ENCODE data around the gene ANKRD55.
A peak's percentile ranks its signal among the peaks of the same experiment; 100 is the strongest.
"Not testable (repeated sequence)": the region's sequence is repeated elsewhere in the genome, so short reads cannot be mapped to it uniquely, and the experiment has no call there.

Gene ANKRD55

DNA sequence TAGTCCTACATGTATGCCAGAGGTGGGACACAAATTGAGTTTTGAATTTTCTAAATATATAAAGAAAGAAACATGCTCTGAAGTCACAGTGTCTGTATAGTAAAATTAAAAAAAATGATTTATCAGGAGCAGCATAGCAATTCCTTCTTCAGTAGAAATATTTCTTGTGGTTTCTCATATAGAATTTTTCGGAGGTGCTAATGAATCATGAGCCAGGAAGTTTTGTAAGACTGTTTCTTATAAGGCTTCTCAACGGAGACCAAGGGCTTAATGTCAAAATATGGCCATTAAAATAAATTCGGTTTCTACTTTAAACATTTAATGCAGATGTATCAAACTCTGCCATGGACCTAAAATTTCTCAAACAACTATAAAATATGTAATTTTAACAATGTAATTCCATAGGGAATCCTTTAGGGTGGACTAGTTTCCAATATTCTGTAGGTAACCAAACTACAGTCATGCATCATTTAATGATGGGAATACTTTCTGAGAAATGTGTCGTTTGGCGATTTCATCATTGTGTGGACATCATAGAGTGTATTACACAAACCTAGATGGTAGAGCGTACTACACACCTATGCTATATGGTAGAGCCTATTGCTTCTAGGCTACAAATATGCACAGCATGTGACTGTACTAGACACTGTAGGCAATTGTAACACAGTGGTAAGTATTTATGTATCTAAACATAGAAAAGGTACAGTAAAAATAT, 66.3 kb downstream of the ANKRD55 start:
- DNase-seq, result no peak

DNA sequence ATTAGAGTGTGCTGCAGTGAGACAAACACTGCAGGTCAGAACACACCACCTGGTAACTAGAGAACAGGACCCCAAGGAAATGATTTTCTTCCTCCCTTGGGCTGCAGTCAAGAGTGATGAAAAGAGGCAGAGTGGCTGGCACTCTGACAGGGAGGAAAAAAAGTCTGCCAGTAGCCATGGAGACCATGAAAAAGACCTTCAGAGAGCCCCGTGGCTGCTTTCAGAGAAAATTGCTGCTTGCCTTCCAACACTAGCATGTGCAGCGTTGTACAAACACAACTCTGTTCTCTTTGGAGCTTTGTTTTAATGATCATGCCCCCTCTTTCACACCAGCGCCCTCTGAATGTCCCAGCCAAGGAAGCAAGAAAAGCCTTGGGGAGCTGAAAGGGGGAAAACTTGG, 68.8 kb downstream of the ANKRD55 start:
- peak; percentile 44 for DNase-seq

DNA sequence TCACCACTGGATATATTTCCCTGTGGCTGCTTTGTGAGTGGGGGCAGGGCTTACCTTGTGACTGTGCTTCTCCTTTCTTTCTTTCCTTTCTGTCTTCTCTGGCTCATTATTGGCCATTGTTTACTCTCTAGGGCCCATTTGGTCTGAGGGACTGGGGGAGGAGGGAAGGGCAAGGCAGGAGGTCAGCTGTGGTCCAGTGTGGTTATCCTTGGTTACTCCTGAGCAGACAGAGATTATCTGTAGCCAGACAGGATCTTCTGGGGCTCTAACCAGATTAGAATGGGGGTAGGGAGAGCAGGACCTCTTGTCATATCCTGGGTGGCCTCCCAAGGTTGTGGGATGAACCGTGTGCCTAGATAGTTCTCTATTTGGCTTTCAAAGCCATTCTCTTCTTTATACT, 71.2 kb downstream of the ANKRD55 start:
- no peak for DNase-seq

DNA sequence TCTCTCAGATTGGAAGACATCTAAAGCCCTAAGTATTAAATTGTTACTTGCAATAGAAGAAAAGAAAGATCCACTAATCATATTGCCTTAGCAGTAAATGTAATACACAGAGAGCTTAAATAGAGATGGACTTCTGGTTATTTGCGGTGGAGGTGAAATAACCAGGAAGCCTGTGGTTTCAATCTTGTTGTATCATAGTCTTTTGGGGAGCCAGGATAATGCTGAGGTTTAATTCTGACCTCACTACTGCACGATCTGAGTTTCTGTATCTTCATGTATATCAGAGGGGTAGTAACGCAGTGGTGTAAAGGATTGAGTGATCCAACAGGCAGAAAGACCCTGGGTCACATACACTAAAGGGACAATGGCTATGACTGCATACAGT, 71.7 kb downstream of the ANKRD55 start:
- no peak for DNase-seq

DNA sequence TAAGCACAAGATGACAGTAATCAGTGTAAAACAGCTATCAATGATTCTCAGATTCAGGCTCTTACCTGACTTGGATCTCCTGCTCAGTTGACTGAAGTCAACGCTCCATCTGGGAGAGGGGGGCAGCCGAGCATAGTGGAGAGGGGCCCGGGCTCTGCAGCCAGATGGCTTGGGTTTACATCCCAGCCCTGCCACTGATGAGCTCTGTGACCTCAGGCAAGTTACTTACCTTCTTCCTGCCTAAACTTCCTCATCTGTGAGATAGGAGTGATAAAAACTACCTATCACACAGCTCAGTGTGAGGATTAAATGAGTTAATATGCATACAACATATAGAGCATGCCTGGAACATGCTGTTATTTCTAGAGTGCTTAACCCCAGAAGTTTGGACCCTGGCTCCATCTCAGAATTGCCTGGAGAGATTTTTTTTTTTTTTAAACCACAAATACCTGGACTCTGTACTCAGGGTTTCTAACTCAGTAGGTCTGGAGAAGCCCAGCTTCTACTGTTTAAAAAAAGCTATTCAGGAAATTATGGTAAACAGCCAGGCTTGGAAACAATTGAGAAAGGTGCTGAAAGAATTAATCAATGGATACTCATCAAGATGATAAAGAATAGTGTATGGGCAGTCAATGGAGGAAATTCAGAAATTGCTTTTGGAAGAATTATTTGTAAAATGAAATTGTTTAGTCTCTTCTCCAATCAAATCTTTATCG, 72.2 kb downstream of the ANKRD55 start:
- DNase-seq, result no peak

DNA sequence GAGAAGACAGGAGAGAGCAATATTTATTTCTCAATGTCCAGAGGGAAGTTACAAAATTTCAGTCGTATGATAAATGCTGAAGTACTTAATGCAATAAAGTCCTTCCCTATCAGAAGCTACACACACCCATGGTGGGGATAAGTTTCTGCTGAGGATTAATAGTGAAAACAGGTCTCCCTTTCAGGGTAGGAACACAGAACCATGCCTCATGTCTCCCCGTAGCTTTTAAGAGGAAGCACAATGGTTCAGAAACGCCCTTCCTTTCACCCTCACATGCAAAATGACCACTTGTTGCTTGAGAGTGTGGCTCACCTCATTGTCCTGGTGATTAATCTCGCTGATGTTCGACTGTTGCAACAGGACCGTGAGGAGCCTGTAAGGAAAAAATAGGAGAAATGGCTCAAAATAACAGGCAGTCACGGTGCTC, 73.6 kb downstream of the ANKRD55 start:
- no peak for DNase-seq

DNA sequence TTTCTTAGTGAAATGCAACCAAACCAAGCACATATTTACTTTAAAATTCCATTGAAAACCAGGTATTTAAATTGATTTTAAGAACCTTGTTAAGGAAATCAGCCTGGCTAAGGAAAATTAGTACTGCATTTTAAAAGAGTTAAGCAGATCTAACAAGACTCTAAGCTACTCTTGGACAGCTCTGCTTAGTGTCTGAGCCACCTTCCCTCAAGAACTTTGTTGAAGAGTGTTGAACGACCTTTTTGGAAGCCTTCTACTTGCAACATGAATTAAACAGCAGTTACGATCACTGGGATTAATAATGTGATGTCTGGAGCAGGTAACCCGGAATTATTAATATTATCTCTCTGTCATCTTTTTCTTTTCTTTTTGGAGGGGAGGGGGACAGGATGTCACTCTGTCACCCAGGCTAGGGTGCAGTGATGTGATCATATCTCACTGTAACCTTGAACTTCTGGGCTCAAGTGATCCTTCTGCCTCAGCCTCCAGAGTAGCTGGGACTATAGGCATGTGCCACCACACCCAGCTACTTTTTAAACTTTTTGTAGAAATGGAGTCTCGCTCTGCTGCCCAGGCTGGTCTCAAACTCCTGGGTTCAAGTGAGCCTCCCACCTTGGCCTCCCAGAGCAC, 74.7 kb downstream of the ANKRD55 start:
- no peak for DNase-seq

DNA sequence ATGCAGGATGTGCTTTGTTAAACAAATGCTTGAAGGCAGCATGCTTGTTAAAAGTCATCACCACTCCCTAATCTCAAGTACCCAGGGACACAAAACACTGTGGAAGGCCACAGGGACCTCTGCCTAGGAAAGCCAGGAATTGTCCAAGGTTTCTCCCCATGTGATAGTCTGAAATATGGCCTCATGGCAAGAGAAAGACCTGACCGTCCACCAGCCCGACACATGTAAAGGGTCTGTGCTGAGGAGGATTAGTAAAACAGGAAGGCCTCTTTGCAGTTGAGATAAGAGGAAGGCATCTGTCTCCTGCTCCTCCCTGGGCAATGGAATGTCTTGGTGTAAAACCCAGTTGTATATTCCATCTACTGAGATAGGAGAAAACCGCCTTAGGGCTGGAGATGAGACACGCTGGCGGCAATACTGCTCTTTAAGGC, 75.9 kb downstream of the ANKRD55 start:
- not testable (repeated sequence) for DNase-seq

DNA sequence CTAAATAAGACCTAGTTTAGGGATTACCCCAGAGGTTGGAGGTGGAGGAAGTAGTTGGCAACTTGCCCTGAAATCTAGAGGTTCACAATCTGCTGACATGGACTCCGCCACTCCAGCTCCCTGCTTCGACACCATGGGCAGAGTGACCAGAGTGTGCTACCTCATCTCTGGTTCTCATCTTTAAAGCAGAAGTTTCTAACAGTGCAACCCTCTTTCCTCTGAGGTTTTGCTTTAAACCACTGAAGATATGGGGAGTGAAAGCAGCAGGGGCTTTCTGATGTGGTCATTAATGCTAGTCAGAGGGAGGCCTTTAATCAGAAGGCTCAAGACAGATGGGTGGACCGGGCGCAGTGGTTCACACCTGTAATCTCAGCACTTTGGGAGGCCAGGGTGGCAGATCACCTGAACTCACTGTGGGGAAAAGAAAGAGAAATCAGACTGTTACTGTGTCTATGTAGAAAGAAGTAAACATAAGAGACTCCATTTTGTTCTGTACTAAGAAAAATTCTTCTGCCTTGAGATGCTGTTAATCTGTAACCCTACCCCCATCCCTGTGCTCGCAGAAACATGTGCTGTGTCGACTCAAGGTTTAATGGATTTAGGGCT, 76.4 kb downstream of the ANKRD55 start:
- not testable (repeated sequence) for DNase-seq

DNA sequence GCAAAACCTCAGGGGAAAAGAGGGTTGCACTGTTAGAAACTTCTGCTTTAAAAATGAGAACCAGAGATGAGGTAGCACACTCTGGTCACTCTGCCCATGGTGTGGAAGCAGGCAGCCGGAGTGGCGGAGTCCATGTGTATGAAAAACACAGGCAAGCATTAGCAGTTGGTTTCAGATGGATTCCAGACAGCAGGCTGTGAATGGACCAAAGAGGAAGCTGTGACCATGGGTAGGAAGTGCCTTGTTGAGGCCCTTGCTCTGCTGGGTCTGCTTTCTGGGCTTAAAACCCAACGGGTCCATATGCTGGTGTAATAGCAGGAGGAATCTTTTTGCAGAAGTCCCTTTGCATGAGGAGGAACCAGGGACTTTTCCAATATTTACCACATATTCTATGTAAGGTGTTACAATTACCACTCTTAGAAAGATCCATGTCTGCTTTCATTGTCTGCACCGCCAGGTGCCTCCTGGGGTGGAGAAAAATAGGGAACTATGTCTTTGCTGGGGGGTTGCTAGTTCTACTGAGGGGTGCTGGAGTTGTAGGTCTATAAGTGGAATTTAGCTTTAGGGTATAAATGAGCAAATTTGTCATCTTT, 77.0 kb downstream of the ANKRD55 start:
- DNase-seq, result no peak

DNA sequence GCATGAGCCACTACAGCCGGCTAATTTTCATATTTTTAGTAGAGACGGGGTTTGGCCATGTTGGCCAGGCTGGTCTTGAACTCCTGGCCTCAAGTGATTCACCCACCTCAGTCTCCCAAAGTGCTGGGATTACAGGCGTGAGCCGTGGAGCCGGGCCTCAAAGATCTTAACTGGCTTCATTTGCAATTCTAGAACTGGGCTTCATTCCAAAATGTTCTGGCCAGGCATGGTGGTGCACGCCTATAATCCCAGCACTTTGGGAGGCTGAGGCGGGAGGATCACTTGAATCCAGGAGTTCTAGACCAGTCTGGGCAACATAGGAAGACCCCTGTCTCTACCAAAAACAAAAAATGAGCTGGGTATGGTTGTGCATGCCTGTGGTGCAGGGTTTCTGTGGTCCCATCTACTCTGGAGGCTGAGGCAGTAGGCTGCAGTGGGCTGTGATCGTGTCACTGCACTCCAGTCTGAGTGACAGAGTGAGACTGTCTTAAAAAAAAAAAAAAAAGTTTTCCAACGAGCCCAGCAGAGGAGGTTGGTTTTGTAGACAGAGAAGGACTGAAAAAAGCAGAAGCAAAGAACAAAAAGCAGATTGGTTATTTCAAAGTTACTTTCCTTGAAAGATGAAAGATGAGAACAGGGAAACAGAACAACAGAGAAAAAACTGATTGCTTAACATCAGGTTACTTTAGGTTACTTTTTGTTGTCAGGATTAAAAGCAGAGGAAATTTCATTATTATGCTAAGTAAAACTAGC, 78.2 kb downstream of the ANKRD55 start:
- DNase-seq, result no peak

DNA sequence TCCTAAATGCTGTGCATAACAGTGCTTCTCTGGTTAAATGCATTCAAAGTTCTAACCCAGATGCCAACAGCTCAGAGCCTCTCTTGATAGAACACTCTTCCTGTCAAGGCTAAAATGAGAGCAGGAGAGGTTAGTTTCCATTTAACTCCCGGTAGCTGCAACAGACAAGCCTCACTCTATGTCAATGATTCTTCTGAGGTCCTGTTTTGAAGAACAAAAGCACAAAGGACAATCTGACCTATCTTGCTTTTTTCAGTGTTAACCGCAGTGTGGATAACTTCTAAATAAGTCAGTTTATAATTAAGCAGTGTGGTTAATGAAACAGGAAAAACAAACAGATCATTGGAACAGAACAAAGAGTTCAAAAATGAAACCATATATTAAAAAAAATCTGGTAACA, 80.7 kb downstream of the ANKRD55 start:
- DNase-seq, result no peak

DNA sequence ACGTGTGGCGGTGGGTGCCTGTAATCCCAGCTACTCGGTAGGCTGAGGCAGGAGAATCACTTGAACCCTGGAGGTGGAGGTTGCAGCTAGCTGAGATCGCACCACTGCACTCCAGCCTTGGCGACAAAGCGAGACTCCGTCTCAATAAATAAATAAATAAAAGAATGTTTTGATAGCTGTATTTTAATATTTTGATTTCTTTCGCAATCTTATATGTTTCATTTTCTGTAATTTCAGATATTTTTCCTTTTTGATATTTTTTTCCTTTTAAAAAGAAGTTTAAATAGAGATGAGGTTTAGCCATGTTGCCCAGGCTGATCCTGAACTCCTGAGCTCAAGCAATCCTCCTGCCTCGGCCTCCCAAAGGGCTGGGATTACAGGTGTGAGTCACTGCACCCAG, 82.4 kb downstream of the ANKRD55 start:
- DNase-seq, result not testable (repeated sequence)

DNA sequence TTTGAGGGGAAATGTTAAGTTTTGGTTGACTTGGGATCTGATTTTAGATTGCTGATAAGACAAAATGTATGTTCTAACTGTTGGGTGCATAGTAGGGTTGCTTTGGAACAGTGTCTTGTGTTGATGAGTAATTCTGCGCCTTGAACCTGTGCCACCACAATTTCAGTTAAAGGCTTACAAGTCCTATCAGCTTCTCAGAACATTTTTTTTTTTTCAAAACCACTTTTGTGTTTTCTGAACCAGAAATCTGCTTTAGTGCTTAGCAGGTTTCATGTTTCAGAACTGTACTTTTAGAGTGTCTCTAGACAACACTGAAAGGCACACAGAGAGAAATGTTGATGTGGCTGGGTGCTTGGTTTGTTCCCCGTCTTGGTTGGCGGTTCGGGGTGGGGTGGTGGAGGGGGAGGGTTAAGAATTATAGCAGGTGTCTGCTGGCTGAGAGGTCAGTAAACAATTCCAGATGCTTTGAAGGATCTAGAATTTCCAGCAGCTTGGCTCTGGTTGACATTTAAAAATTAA, 84.6 kb downstream of the ANKRD55 start:
- DNase-seq, result peak; percentile 34

DNA sequence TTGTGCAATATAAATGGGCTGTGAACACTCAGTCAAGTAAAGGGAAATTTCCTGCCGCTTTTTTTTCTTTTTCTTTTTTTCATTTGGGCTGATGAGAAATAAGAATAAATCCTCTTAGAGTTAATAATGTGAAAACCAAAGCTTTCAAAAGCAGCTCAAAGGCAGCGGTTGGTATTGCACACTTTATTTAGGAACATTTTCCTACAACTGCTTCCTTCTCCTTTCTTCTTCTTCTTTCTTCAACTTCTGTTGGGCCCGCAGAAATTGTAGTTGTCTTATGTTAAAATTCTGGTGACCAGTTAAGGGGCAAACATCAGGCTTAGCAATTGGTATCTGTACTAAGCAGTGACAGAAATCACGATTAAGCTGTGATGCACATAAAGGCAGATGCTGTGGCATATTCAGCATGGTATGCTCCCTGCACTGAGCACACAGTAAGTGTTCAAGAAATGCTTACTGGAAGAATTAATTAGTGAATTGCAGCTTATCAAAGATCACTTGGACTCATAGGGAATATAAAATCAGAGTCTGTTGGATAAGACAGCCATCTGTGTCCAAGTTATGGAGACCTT, 85.4 kb downstream of the ANKRD55 start:
- no peak for DNase-seq

DNA sequence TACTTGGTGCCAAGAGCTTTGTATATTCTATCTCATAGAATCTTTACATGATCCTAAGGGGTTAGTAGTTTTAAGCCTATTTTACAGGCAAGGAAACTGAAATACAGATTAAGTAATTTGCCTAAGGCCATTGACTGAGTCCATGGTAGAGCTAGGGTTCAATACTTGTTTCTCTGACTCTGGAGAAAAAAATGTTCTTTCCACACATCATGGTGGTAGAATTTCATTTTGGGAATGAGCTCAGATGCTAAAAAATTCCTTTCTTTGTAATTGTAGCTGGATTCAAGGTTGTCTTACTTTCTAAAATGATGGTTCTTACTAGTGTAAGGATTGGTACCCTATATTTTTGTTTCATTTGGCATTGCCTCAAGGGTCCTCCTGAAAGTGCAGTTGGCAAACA, 86.0 kb downstream of the ANKRD55 start:
- no peak for DNase-seq

DNA sequence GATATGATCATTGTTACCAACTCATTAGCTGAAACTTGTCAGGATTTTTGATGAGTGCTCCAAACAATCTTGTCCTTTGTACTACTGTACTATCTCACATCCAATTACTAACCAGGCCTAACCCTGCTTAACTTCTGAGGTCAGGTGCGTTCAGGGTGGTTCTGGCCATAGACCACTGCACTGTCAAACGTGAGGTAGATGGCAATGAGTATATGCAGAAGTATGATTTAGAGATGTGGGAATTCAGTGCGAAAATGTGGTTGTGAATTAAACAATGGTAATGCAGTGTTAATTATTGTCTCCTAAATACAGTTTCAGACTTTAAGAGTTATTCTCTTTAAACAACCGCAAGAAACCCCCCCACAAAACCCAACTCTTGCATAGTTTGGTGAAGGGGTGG, 86.5 kb downstream of the ANKRD55 start:
- no peak for DNase-seq

DNA sequence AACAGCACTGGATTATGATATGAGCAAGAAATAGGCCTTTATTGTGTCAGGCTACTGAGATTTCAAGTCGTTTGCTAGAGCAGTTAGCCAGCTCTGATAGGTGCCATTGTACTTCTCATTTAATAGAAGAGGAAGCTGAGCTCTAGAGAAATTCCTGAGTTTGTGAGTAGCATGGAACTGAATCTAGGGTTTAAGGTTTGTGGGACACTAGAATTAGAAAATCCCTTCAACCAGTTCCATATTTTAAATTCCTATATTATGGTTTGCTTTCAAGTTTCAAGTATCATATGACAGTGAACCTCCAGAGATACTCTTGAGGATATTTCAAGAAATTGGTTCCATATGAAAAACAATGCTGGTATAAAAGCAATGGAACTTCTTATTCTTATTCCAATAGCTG, 87.6 kb downstream of the ANKRD55 start:
- DNase-seq, result no peak

DNA sequence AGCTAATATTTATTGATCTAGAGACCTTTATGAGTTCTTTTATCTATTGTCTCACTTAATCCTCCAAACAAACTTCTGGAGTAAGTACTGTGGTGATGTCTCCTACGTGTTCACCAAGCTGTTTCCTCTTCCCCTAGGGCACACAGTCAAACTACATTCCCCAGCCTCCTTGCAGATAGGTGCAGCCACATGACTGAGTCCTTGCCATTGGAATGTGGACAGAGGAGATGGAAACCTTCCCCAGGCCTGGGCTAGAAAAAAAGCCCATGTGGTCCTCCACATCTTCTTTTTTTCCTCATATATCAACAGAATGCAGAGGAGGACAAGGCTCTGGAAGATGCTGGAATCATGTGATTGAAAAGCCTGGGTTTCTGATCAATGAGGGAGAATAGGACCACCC, 88.0 kb downstream of the ANKRD55 start:
- DNase-seq, result no peak

DNA sequence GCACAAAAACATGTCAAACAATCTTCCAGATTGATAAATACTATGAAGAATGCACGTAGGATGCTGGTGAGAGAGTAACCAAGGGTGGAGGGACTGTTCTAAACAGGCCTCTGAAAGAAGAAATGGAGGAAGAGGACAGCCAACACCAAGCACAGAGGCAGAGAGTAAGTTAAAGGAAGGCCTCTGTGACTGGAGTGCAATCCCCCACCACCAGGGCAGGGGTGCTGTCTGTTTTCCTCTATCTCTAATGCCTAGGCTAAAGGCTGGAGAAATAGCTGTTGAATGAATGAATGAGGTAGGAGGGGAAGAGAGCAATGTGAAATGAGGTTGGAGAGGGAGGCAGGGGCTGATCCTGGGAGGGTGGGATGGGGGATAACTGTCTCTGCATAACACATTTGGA, 88.9 kb downstream of the ANKRD55 start:
- DNase-seq, result no peak

DNA sequence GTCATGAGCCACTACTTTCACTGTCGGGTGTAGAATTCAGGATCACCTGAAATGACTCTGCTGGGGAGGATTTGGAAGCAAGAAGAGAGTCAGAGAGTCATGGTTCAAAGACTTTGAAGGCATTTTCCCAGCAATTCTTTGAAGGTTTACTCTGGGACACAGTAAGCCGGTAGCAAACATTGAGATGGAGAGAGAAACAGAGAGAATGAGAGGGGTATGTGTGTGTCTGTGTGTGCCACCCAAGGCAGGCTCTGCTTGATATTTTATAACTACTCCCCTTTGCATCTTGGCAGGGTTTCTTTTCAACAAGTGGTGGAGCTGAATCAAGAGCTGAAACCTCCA, 89.8 kb downstream of the ANKRD55 start:
- DNase-seq, result no peak

Data from right hindlimb (tissue), 1 donor.